Keratinocyte (primary cell): Measurements from ENCODE around the gene TRIM43. TPM values are rescaled to one million over a fixed set of nuclear protein-coding genes. Genes with fewer than 3 reads are reported as not detected.
"Not testable (repeated sequence)": the region's sequence is repeated elsewhere in the genome, so short reads cannot be mapped to it uniquely, and the experiment has no call there.

Experiments
- DNase-seq: peaks from one replicate; pipeline ENCODE4 v3.0.0-alpha.2; 2011; ENCODE audit warnings: low read depth, missing footprints, low spot score
- FAIRE-seq: peaks from 2 replicates; lab custom pipeline; 2011; peaks lifted over from hg19 to GRCh38; lab: Jason Lieb, UNC
- H2AFZ ChIP-seq: 2 replicates; pipeline ENCODE4 v1.6.0; 2012; ENCODE audit warnings: low read length, control low read depth, inconsistent platforms; ENCODE audit not compliant: control insufficient read depth
- H3K27ac ChIP-seq: 2 replicates; pipeline ENCODE4 v1.5.1; 2011; ENCODE audit warnings: low read length; ENCODE audit not compliant: control insufficient read depth, insufficient read depth
- H3K27me3 ChIP-seq: 3 replicates; pipeline ENCODE4 v1.6.0; 2011; ENCODE audit warnings: low read length; ENCODE audit not compliant: control insufficient read depth, insufficient read depth; ENCODE audit errors: extremely low read depth
- H3K36me3 ChIP-seq, 2 experiments: 2 replicates in 1 of 2; 3 replicates in 1 of 2; pipeline ENCODE4 v1.5.1; 2011; ENCODE audit warnings: low read length in 2 of 2, mild to moderate bottlenecking in 1 of 2; ENCODE audit not compliant: control insufficient read depth in 2 of 2, insufficient read depth in 2 of 2; ENCODE audit errors: extremely low read depth in 1 of 2
- H3K4me1 ChIP-seq: 3 replicates; pipeline ENCODE4 v1.5.1; 2011; ENCODE audit warnings: low read length; ENCODE audit not compliant: control insufficient read depth, insufficient read depth; ENCODE audit errors: extremely low read depth
- H3K4me2 ChIP-seq: 3 replicates; pipeline ENCODE4 v1.6.0; 2011; ENCODE audit warnings: low read depth, low read length; ENCODE audit not compliant: control insufficient read depth, insufficient read depth; ENCODE audit errors: extremely low read depth
- H3K4me3 ChIP-seq, 3 experiments: fragments of 200-600 bp in 1 of 3; sonication (generic) in 1 of 3; 2 replicates in 2 of 3; 3 replicates in 1 of 3; pipeline ENCODE4 v1.5.1; 2011 to 2016; ENCODE audit warnings: low read length in 3 of 3, mild to moderate bottlenecking in 3 of 3, control low read depth in 2 of 3, inconsistent platforms in 1 of 3, low read depth in 1 of 3, mixed read lengths in 1 of 3, mixed run types in 1 of 3, moderate library complexity in 1 of 3; ENCODE audit not compliant: control insufficient read depth in 2 of 3, insufficient read depth in 2 of 3; ENCODE audit errors: extremely low read depth in 1 of 3
- H3K79me2 ChIP-seq: 2 replicates; pipeline ENCODE4 v1.6.0; 2012; ENCODE audit warnings: low read length; ENCODE audit not compliant: control insufficient read depth, insufficient read depth
- H3K9ac ChIP-seq: 3 replicates; pipeline ENCODE4 v1.6.0; 2011; ENCODE audit warnings: low read length; ENCODE audit not compliant: control insufficient read depth, insufficient read depth; ENCODE audit errors: extremely low read depth
- H3K9me1 ChIP-seq: 3 replicates; pipeline ENCODE4 v1.6.0; 2011; ENCODE audit warnings: low read length; ENCODE audit not compliant: control insufficient read depth, insufficient read depth; ENCODE audit errors: extremely low read depth
- H3K9me3 ChIP-seq: 2 replicates; pipeline ENCODE4 v1.5.1; 2012; ENCODE audit warnings: low read depth, low read length; ENCODE audit not compliant: control insufficient read depth
- H4K20me1 ChIP-seq: 3 replicates; pipeline ENCODE4 v1.6.0; 2011; ENCODE audit warnings: low read length; ENCODE audit not compliant: control insufficient read depth, insufficient read depth; ENCODE audit errors: extremely low read depth
- CTCF ChIP-seq, 3 experiments: IDR thresholded peaks in 1 of 3; conservative IDR thresholded peaks in 1 of 3; optimal IDR thresholded peaks in 1 of 3; 2 replicates in 2 of 3; 3 replicates in 1 of 3; pipeline versions ENCODE3 to v1.5.1; 2011; ENCODE audit warnings: low read length in 3 of 3, mild to moderate bottlenecking in 3 of 3, moderate library complexity in 2 of 3, control low read depth in 1 of 3, inconsistent platforms in 1 of 3; ENCODE audit not compliant: insufficient read depth in 2 of 3; ENCODE audit errors: extremely low read depth in 1 of 3
- EZH2 ChIP-seq: IDR thresholded peaks from one replicate; pipeline ENCODE4 v1.6.1; 2012; ENCODE audit warnings: inconsistent platforms, mild to moderate bottlenecking, low read length, moderate library complexity
- dilution Hi-C: fragments of 300-500 bp; cut with MboI; formaldehyde crosslinking; loops from one replicate; pipeline ENCODE4 v1.7.0; 2020; ENCODE audit warnings: low sequenced_read_pairs; ENCODE audit not compliant: extremely low pct_ligation_motif_present
- polyA plus RNA-seq, 5 experiments: library from polyadenylated mRNA; depleted of rRNA in 3 of 5; stranded (reverse) in 3 of 5; stranded (forward) in 1 of 5; unstranded in 1 of 5; fragments of >200 nt; gene quantifications; 1 replicate in 1 of 5; 2 replicates in 3 of 5; 3 replicates in 1 of 5; pipeline versions ENCODE4 v1.2.1 to v1.2.3, GENCODE V29; 2011 to 2012; ENCODE audit warnings: missing spikeins in 2 of 5, low read depth in 1 of 5, low replicate concordance in 1 of 5

Gene TRIM43
- polyA plus RNA-seq, 1 donor (not counting 4 experiments of a cell fraction or from before 2014, with no cell fraction given), result not detected

GRCh38 chr2:95575857-95576256 lies 15.9 kb upstream of the TRIM43 start:
- no peak overlapping the region for H3K9ac ChIP-seq
- H3K4me3 ChIP-seq, result no peak overlapping the region
- no peaks in the 10 kb centered on the region for H3K27me3 ChIP-seq
- DNase-seq (no peak), FAIRE-seq (no peak)
- no peak for TF ChIP-seq CTCF (optimal IDR thresholded peaks at IDR 0.05 in 1 of 3, IDR thresholded peaks at IDR 0.05 in 1 of 3, conservative IDR thresholded peaks at IDR 0.05 in 1 of 3; ENCODE audit: extremely low read depth in 1 of 3, insufficient read depth in 2 of 3, low read length in 3 of 3)
- TF ChIP-seq EZH2, result no peak
- H2AFZ ChIP-seq, result no peak overlapping the region
- no peaks in the 10 kb centered on the region for H3K4me1 ChIP-seq
- H3K9me3 ChIP-seq, result no peaks in the 10 kb centered on the region
- no peaks in the 10 kb centered on the region for H3K9me1 ChIP-seq
- H3K4me2 ChIP-seq, result no peak overlapping the region
- no peaks in the 10 kb centered on the region for H3K36me3 ChIP-seq
- dilution Hi-C loops, result no loop called here
- H3K27ac ChIP-seq, result no peak overlapping the region
- no peaks in the 10 kb centered on the region for H3K79me2 ChIP-seq
- no peaks in the 10 kb centered on the region for H4K20me1 ChIP-seq

- DNase-seq, result no peak
- FAIRE-seq, result no peak
- Histone ChIP-seq H3K9ac (no peak overlapping the region), H3K4me3 (no peak overlapping the region), H3K4me2 (no peak overlapping the region), H3K27ac (no peak overlapping the region), H2AFZ (no peak overlapping the region), H3K27me3 (no peaks in the 10 kb centered on the region), H3K9me1 (no peaks in the 10 kb centered on the region), H3K4me1 (no peaks in the 10 kb centered on the region), H4K20me1 (no peaks in the 10 kb centered on the region), H3K9me3 (no peaks in the 10 kb centered on the region), H3K79me2 (no peaks in the 10 kb centered on the region), H3K36me3 (no peaks in the 10 kb centered on the region)
- no peak for TF ChIP-seq CTCF (optimal IDR thresholded peaks at IDR 0.05 in 1 of 3, IDR thresholded peaks at IDR 0.05 in 1 of 3, conservative IDR thresholded peaks at IDR 0.05 in 1 of 3; ENCODE audit: extremely low read depth in 1 of 3, insufficient read depth in 2 of 3, low read length in 3 of 3)
- no peak for TF ChIP-seq EZH2
- dilution Hi-C loops, result no loop called here
Observed at GRCh38 chr2:95578539-95578938, 13.3 kb upstream of the TRIM43 start.

- FAIRE-seq, DNase-seq, H3K27me3 ChIP-seq, H3K4me2 ChIP-seq, H2AFZ ChIP-seq, H3K4me1 ChIP-seq, H3K9me3 ChIP-seq, H3K36me3 ChIP-seq, H3K4me3 ChIP-seq, H3K27ac ChIP-seq, H3K79me2 ChIP-seq, dilution Hi-C loops, H3K9me1 ChIP-seq, H3K9ac ChIP-seq, H4K20me1 ChIP-seq: not testable (repeated sequence)
Observed at GRCh38 chr2:95583545-95583944, 8.3 kb upstream of the TRIM43 start.

GRCh38 chr2:95584321-95584720 lies 7.5 kb upstream of the TRIM43 start:
- dilution Hi-C loops, H3K79me2 ChIP-seq, H4K20me1 ChIP-seq, H3K9me3 ChIP-seq, H3K4me1 ChIP-seq, H3K27me3 ChIP-seq, H3K4me2 ChIP-seq, H3K4me3 ChIP-seq, H3K9me1 ChIP-seq, H3K27ac ChIP-seq, H3K36me3 ChIP-seq, DNase-seq, FAIRE-seq, H3K9ac ChIP-seq: not testable (repeated sequence)
- peak overlapping the region; percentile 12 for H2AFZ ChIP-seq
